ENCODE measurements around the gene BMI1. TPM values are rescaled to one million over a fixed set of nuclear protein-coding genes. Genes with fewer than 3 reads are reported as not detected.

The BMI1 gene
- total and polyA plus RNA-seq, 3 donors from 2014 or later = 56.3 to 120 (median 111) TPM

GRCh38 chr10:22342421-22342820, 21.5 kb downstream of the BMI1 start:
- H3K4me1 ChIP-seq = peaks cover 11% of the 10 kb centered on the region
- no peak overlapping the region for H3K4me3 ChIP-seq
- intact Hi-C loops (cut with DNase I; ENCODE audit: low total_unique reads) = loop anchor here (10.0 kb wide), 1 partner anchor 92 kb away; no protein-coding TSS in a partner anchor
- no peaks in the 10 kb centered on the region for H3K9me3 ChIP-seq
- no peak for DNase-seq
- H3K36me3 ChIP-seq (ENCODE audit: low read depth, missing control alignments) = no peaks in the 10 kb centered on the region
- H3K27ac ChIP-seq = no peak overlapping the region
- WGBS, 2 donors = 52 to 54% methylated on average over 3 of the region's 3 CpGs
- TF ChIP-seq POLR2A (IDR thresholded peaks at IDR 0.05) (no peak), CTCF (IDR thresholded peaks at IDR 0.05) (no peak)
- H3K27me3 ChIP-seq = no peaks in the 10 kb centered on the region

- Histone ChIP-seq H3K4me3 (no peak overlapping the region), H3K27ac (no peak overlapping the region), H3K27me3 (no peaks in the 10 kb centered on the region), H3K9me3 (no peaks in the 10 kb centered on the region), H3K36me3 (ENCODE audit: low read depth, missing control alignments) (no peaks in the 10 kb centered on the region), H3K4me1 (peaks cover 11% of the 10 kb centered on the region)
- intact Hi-C loops (cut with DNase I; ENCODE audit: low total_unique reads) = loop anchor here (10.0 kb wide), 1 partner anchor 91 kb away; no protein-coding TSS in a partner anchor
- DNase-seq = no peak
- WGBS, 2 donors = 14 to 19% methylated on average over 3 of the region's 3 CpGs
- TF ChIP-seq POLR2A (IDR thresholded peaks at IDR 0.05) (no peak), CTCF (IDR thresholded peaks at IDR 0.05) (no peak)
These were observed 22.8 kb downstream of the BMI1 start for GRCh38 chr10:22343731-22344130.

- Histone ChIP-seq H3K27me3 (no peaks in the 10 kb centered on the region), H3K27ac (no peak overlapping the region), H3K9me3 (no peaks in the 10 kb centered on the region), H3K36me3 (ENCODE audit: low read depth, missing control alignments) (no peaks in the 10 kb centered on the region), H3K4me1 (peaks cover 11% of the 10 kb centered on the region), H3K4me3 (no peak overlapping the region)
- intact Hi-C loops (cut with DNase I; ENCODE audit: low total_unique reads) = loop anchor here (10.0 kb wide), 1 partner anchor 91 kb away; no protein-coding TSS in a partner anchor
- no peak for DNase-seq
- TF ChIP-seq POLR2A (IDR thresholded peaks at IDR 0.05) = no peak
- TF ChIP-seq CTCF (IDR thresholded peaks at IDR 0.05) = no peak
- WGBS, 2 donors = 37 to 48% methylated on average over 1 of the region's 1 CpG
These were observed 23.4 kb downstream of the BMI1 start for GRCh38 chr10:22344249-22344648.

- Histone ChIP-seq H3K9me3 (no peaks in the 10 kb centered on the region), H3K27me3 (no peaks in the 10 kb centered on the region), H3K4me3 (peak overlapping the region; percentile 46 to 62), H3K36me3 (ENCODE audit: low read depth, missing control alignments) (no peaks in the 10 kb centered on the region), H3K4me1 (peaks cover 11% of the 10 kb centered on the region), H3K27ac (no peak overlapping the region)
- TF ChIP-seq CTCF (IDR thresholded peaks at IDR 0.05) (no peak), POLR2A (IDR thresholded peaks at IDR 0.05) (no peak)
- no peak for DNase-seq
- WGBS, 2 donors = 12 to 26% methylated on average over 2 to 26 of the region's 26 CpGs
- intact Hi-C loops (cut with DNase I; ENCODE audit: low total_unique reads) = loop anchor here (10.0 kb wide), 1 partner anchor 90 kb away; no protein-coding TSS in a partner anchor
These were observed 23.9 kb downstream of the BMI1 start for GRCh38 chr10:22344781-22345300.

All from testis (tissue), 3 donors.